OCI-LY3 (cell line): Measurements from ENCODE around the gene AIDA.
"Not testable (repeated sequence)": the region's sequence is repeated elsewhere in the genome, so short reads cannot be mapped to it uniquely, and the experiment has no call there.

ENCODE experiments used
- H2AFZ ChIP-seq: fragments of 200-600, 300-600 bp; shearing (Covaris generic); 2 replicates; pipeline ENCODE4 v1.6.0; 2014; ENCODE audit warnings: antibody characterized with exemption, low read depth, low read length
- H3K27ac ChIP-seq: fragments of 200-600, 300-600 bp; sonication (generic); 2 replicates; pipeline ENCODE4 v1.5.1; 2014; ENCODE audit warnings: mild to moderate bottlenecking, low read length, moderate library complexity, mixed read lengths
- H3K27me3 ChIP-seq: fragments of 200-600, 300-600 bp; sonication (generic); 2 replicates; pipeline ENCODE4 v1.6.1; 2014; ENCODE audit warnings: low read depth, low read length, mixed read lengths
- H3K36me3 ChIP-seq: fragments of 200-600, 300-600 bp; sonication (generic); replicated peaks from 2 replicates; pipeline ENCODE3; 2014; ENCODE audit warnings: low read depth, low read length, mixed read lengths
- H3K4me1 ChIP-seq: fragments of 300-600, 200-600 bp; sonication (generic); 2 replicates; pipeline ENCODE4 v1.6.1; 2014; ENCODE audit warnings: low read length, mixed read lengths
- H3K4me2 ChIP-seq: fragments of 200-600, 300-600 bp; sonication (generic); 2 replicates; pipeline ENCODE4 v1.6.1; 2014; ENCODE audit warnings: low read length, mixed read lengths
- H3K4me3 ChIP-seq: fragments of 300-600, 200-600 bp; sonication (generic); 2 replicates; pipeline ENCODE4 v1.5.1; 2014; ENCODE audit warnings: antibody characterized with exemption, mild to moderate bottlenecking, low read length, moderate library complexity
- H3K79me2 ChIP-seq: fragments of 300-600, 200-600 bp; shearing (Covaris generic); 2 replicates; pipeline ENCODE4 v1.6.1; 2014; ENCODE audit warnings: mild to moderate bottlenecking, low read length, mixed read lengths
- H3K9ac ChIP-seq: fragments of 300-600, 200-600 bp; shearing (Covaris generic); 2 replicates; pipeline ENCODE4 v1.6.0; 2014; ENCODE audit warnings: mild to moderate bottlenecking, low read length, moderate library complexity
- H3K9me3 ChIP-seq: fragments of 200-600, 300-600 bp; shearing (Covaris generic); 2 replicates; pipeline ENCODE4 v1.6.1; 2014; ENCODE audit warnings: low read length, mixed read lengths; ENCODE audit not compliant: insufficient read depth
- H4K20me1 ChIP-seq: fragments of 200-600, 300-600 bp; sonication (generic); 2 replicates; pipeline ENCODE4 v1.6.1; 2016; ENCODE audit warnings: low read length, mixed read lengths; ENCODE audit not compliant: insufficient read depth
- EZH2phosphoT487 ChIP-seq: fragments of 200-600 bp; shearing (Covaris generic); IDR thresholded peaks from 2 replicates; pipeline ENCODE4 v1.6.1; 2018; ENCODE audit warnings: antibody characterized with exemption, mixed run types, low read depth
- TF ChIP-seq, protein P1 (sequence below): fragments of 200-600, 300-600 bp; sonication (generic); IDR thresholded peaks from 2 replicates; pipeline ENCODE4 v1.5.1; 2014; ENCODE audit warnings: antibody characterized with exemption, low read length, low read depth

The AIDA gene

DNA sequence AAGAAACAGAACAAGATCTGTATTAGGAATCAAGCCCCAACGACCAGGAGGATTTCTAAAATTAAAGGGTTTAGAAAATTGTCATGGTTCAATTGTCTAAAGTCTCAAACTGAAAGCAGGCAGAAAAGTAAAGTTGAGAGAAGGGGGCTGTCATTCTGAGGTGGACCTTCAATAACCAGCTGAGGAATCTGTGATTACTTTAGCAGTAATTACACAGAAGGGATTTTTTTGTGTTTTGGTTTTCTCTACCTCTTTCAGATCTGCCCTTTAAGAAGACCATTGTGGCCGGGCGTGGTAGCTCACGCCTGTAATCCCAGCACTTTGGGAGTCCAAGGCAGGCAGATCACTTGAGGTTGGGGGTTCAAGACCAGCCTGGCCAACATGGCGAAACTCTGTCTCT lies 17.4 kb downstream of the AIDA start:
- H3K4me1 ChIP-seq = no peaks in the 10 kb centered on the region
- no peak overlapping the region for H3K4me3 ChIP-seq
- H3K36me3 ChIP-seq = peaks cover 5% of the 10 kb centered on the region
- H3K4me2 ChIP-seq = no peak overlapping the region
- TF ChIP-seq EZH2phosphoT487 = no peak
- TF ChIP-seq, protein P1, sequence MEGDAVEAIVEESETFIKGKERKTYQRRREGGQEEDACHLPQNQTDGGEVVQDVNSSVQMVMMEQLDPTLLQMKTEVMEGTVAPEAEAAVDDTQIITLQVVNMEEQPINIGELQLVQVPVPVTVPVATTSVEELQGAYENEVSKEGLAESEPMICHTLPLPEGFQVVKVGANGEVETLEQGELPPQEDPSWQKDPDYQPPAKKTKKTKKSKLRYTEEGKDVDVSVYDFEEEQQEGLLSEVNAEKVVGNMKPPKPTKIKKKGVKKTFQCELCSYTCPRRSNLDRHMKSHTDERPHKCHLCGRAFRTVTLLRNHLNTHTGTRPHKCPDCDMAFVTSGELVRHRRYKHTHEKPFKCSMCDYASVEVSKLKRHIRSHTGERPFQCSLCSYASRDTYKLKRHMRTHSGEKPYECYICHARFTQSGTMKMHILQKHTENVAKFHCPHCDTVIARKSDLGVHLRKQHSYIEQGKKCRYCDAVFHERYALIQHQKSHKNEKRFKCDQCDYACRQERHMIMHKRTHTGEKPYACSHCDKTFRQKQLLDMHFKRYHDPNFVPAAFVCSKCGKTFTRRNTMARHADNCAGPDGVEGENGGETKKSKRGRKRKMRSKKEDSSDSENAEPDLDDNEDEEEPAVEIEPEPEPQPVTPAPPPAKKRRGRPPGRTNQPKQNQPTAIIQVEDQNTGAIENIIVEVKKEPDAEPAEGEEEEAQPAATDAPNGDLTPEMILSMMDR = no peak
- H3K27me3 ChIP-seq = no peaks in the 10 kb centered on the region
- no peak overlapping the region for H3K27ac ChIP-seq
- H3K9ac ChIP-seq = no peak overlapping the region
- H4K20me1 ChIP-seq = 0 out of 2 replicates have a peak, but pooled peaks cover 4% of the 10 kb centered on the region
- no peak overlapping the region for H2AFZ ChIP-seq
- no peaks in the 10 kb centered on the region for H3K79me2 ChIP-seq
- H3K9me3 ChIP-seq = no peaks in the 10 kb centered on the region

- TF ChIP-seq EZH2phosphoT487 = no peak
- TF ChIP-seq, protein P1 = no peak
- no peak overlapping the region for H3K9ac ChIP-seq
- no peak overlapping the region for H3K4me3 ChIP-seq
- no peak overlapping the region for H3K27ac ChIP-seq
- no peaks in the 10 kb centered on the region for H3K4me1 ChIP-seq
- no peaks in the 10 kb centered on the region for H3K9me3 ChIP-seq
- 0 out of 2 replicates have a peak, but pooled peaks cover 4% of the 10 kb centered on the region for H4K20me1 ChIP-seq
- no peaks in the 10 kb centered on the region for H3K79me2 ChIP-seq
- H3K36me3 ChIP-seq = peaks cover 7% of the 10 kb centered on the region
- H3K4me2 ChIP-seq = no peak overlapping the region
- no peaks in the 10 kb centered on the region for H3K27me3 ChIP-seq
- H2AFZ ChIP-seq = no peak overlapping the region
Observed at GRCh38 chr1:222691016-222691415, 21.3 kb downstream of the AIDA start.

DNA sequence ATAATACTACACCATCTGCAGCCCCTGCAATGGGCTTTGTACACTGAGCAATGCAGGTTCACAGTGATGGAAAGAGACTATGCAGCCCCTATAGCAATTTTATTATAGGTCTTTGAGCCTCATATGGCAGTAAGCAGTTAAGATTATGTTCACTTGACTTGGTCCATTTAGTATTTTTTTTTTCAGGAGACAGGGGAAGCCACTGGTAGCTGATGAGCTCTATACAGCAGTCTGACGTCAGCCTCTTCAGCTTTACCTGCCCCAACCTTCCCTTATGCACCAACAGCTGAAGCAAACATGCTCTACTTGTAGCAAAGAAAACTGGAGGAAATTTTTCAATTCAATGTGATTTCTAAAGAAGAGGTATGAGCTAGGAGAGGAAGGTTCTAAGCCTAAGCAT lies 32.2 kb downstream of the AIDA start:
- H3K27ac ChIP-seq = no peak overlapping the region
- no peak overlapping the region for H2AFZ ChIP-seq
- TF ChIP-seq, protein P1 = no peak
- TF ChIP-seq EZH2phosphoT487 = no peak
- H3K4me1 ChIP-seq = no peaks in the 10 kb centered on the region
- H3K4me2 ChIP-seq = no peak overlapping the region
- H3K9ac ChIP-seq = no peak overlapping the region
- no peak overlapping the region for H3K4me3 ChIP-seq
- peaks cover 7% of the 10 kb centered on the region for H3K36me3 ChIP-seq
- H3K27me3 ChIP-seq = no peaks in the 10 kb centered on the region
- H3K79me2 ChIP-seq = no peaks in the 10 kb centered on the region
- no peaks in the 10 kb centered on the region for H3K9me3 ChIP-seq
- no peaks in the 10 kb centered on the region for H4K20me1 ChIP-seq

DNA sequence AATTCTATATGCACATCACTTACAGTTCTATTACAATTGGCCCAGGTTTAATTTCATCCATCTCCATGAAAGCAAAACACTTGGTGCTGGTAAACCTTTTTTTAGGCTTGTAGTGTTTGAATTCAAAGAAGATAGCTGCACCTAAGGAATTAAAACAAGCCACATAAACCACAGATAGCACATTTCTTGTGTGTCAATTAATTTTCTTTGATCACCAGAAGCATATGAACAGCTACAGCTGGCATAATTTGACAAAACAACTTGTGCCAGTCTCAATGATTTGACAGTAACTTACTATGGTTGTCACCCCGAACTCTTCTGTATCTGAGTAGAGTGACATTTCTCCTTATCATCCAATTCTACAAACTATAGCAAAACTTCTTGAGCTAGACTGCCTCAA lies 42.2 kb downstream of the AIDA start:
- no peak for TF ChIP-seq EZH2phosphoT487
- TF ChIP-seq, protein P1 = no peak
- H3K79me2 ChIP-seq = no peaks in the 10 kb centered on the region
- H3K27me3 ChIP-seq = no peaks in the 10 kb centered on the region
- peaks cover 35% of the 10 kb centered on the region for H3K36me3 ChIP-seq
- H3K4me2 ChIP-seq = no peak overlapping the region
- no peaks in the 10 kb centered on the region for H3K9me3 ChIP-seq
- no peak overlapping the region for H3K4me3 ChIP-seq
- no peak overlapping the region for H3K9ac ChIP-seq
- no peaks in the 10 kb centered on the region for H4K20me1 ChIP-seq
- H2AFZ ChIP-seq = no peak overlapping the region
- H3K4me1 ChIP-seq = no peaks in the 10 kb centered on the region
- H3K27ac ChIP-seq = no peak overlapping the region

- not testable (repeated sequence) for H3K4me3 ChIP-seq, H3K4me2 ChIP-seq, H3K9ac ChIP-seq, H3K9me3 ChIP-seq, H4K20me1 ChIP-seq, H3K79me2 ChIP-seq, H3K27ac ChIP-seq, H2AFZ ChIP-seq, H3K27me3 ChIP-seq, H3K4me1 ChIP-seq
- H3K36me3 ChIP-seq = peaks cover 38% of the 10 kb centered on the region
Observed at GRCh38 chr1:222669107-222669506, 43.2 kb downstream of the AIDA start.

DNA sequence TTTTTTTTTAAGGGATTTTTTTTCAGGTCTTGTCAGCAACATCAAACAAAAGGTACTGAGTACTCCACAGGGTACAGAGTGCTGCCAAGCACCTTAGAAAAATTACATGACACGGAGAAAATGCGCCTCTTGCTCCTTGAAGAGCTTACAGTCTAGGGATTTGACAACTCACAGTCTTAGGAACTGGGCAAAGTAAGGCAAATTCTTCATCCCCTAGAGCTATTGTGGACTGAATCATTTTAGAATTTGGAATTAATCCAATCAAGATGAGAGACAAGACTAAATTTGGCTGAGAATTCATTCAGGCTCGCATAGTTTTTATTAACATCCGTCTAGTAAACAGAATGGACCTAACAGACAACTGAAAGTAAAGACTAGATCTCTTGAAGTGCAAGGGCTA lies 44.1 kb downstream of the AIDA start:
- H3K9me3 ChIP-seq, H3K79me2 ChIP-seq, H2AFZ ChIP-seq, H3K27me3 ChIP-seq, H3K27ac ChIP-seq, H3K4me2 ChIP-seq, H3K4me3 ChIP-seq, H3K4me1 ChIP-seq, H4K20me1 ChIP-seq, H3K9ac ChIP-seq: not testable (repeated sequence)
- peaks cover 45% of the 10 kb centered on the region for H3K36me3 ChIP-seq
